ENCODE data around the gene ASL. TPM values are rescaled to one million over a fixed set of nuclear protein-coding genes. Genes with fewer than 3 reads are reported as not detected.
"Not testable (repeated sequence)": the region's sequence is repeated elsewhere in the genome, so short reads cannot be mapped to it uniquely, and the experiment has no call there.

ASL gene
- 37.4 and 57.3 TPM in 2 replicates for total RNA-seq (2014; rRNA removed; shearing (Covaris generic))

DNA sequence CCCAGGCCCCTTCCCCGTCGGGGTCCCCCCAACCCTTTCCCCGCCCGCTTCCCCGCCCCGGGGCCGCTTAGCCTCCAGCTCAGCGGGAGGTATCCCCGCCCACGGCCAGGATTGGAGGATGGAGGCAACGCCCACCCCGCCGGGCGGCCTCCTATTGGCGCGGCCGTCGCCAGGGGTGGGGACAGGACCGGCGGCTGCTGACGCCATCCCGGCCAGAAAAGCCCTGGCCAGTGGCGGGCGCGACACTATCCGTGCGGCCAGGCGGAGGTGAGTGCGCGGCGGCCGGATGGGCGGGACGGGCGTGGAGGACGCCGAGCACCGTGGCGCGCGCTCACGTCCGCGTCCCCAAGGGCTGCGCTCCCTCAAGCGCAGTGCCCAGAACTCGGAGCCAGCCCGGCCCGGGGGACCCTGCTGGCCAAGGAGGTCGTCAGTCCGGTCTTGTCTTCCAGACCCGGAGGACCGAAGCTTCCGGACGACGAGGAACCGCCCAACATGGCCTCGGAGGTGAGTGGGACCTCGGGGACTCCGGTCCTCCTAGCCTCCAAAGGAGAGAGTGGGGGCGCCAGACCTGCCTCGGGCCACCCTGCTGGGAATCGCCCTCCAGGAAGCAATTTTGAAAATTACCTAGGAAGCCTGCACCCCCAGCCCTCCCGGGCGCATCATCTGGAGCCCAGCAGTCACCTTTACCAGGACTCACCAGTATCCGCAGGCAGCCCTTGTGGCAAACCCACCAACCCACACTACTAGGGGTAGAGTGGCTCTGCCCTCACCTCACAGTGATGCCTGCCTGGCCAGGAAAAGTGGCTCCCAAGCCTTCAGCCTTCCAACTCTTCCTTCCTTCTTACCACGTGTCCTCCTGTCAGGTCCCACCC, at the start of gene ASL:
Gene ASL (plus strand): TSS at position 230 of the 872 bp plus-strand sequence. CDS start 263 bp downstream, at position 493.
- H3K27ac ChIP-seq, result peak within 1 kb of the TSS; percentile 61
- peak; percentile 89 to 92 for DNase-seq (ENCODE audit: low read depth in 1 of 2, low spot score in 2 of 2)
- no peaks in the 10 kb centered on the region for H3K27me3 ChIP-seq (replicated peaks)
- peaks cover 21% of the 10 kb centered on the region for H3K36me3 ChIP-seq
- peak within 1 kb of the TSS; percentile 94 for H3K4me3 ChIP-seq
- no peaks in the 10 kb centered on the region for H3K9me3 ChIP-seq (replicated peaks)
- peaks cover 29% of the 10 kb centered on the region for H3K4me1 ChIP-seq (replicated peaks)

DNA sequence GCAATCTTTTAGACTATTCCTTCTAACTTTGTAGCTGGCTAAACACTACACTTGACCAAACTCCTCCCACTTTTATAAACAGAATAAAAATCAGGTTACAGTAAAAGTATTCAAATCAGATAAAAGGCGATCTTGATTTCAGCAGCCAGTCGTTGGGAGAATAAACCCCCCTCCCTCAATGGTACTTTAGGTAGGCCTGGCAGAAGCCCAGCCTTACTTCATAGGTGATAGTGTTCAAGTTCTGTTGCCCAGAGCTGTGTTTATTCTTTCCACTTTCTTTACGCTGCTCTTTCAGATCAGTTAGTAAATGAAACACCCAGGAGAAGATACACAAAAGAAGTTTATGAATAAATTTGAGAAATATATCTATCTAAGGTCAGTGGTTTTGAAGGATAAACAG, 47.3 kb upstream of the ASL start:
- H3K4me1 ChIP-seq (replicated peaks); H3K9me3 ChIP-seq (replicated peaks); H3K4me3 ChIP-seq; H3K36me3 ChIP-seq; H3K27ac ChIP-seq; H3K27me3 ChIP-seq (replicated peaks); DNase-seq (ENCODE audit: low read depth in 1 of 2, low spot score in 2 of 2): not testable (repeated sequence)

DNA sequence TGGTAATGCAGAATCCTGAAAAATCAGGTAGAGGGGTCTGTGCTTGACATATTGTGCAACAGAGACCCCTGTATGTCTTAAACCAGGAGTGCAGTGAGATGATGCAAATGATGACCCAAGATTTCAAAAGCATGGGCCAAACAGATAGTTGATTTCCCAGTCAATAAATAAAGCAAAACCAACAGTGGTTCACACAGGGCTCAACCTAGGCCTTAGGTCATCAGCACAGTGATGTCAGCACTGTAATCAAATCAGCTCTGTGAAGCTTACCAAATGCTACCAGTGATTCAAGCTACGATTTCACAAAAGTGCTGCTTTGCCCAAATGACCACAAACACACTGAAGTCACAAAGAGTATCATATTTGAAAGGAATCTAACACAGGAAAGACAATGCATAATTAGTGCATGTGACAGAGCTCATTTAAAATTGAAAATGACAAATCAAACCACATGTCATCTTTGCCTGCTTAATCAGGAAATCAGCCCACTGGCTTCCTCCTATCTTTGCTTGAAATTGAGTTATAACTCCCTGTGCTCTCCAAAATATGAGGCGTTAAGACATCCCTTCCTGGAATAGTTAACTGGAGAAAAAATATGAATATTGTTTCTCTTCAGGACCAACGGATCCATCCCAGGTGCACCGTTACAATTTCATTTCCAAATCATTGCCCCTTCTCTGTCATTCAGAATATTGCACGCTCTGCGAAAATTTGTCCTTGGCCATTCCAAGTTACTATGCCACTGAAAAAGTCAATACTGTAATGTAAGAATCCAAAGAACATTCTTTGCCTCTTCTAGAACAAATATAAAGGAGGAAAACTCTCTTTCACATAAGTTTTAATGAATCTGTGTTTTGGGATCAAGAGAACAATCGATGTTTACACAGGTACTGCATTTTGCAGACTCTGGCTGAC, 41.9 kb upstream of the ASL start:
- no peak overlapping the region for H3K27ac ChIP-seq
- no peaks in the 10 kb centered on the region; the same call in 1 of the 2 replicates for H3K9me3 ChIP-seq (replicated peaks)
- DNase-seq (ENCODE audit: low read depth in 1 of 2, low spot score in 2 of 2), result no peak
- H3K27me3 ChIP-seq (replicated peaks), result no peaks in the 10 kb centered on the region
- 0 out of 2 replicates have a peak, but pooled peaks cover under 1% of the 10 kb centered on the region for H3K4me1 ChIP-seq (replicated peaks)
- H3K4me3 ChIP-seq, result no peak overlapping the region
- H3K36me3 ChIP-seq, result no peaks in the 10 kb centered on the region

DNA sequence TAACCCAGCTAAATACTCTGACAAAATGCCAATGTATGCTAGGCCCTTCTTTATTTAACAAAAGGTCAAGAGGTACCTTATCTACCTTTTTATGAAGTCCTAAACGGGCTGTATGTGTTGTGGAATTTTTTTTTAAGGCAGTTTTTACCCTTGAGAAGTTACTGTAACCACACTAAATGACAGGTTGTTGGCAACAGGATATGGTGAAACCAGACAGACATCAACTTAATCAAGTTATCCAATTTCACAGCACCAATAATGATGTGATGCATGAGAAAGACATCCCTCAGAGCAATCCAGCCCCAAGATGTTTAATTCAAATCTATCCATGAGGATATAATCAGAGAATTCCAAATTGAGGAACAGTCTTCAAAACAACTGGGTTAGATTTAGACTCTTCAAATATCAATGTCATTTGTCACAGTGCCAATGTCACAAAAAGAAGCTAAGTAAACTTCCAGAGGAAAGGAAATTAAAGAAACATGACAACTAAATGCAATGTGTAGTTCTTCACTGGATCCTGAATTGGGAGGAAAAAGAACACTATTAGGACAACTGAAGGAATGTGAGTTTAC, 41.1 kb upstream of the ASL start:
- H3K27me3 ChIP-seq (replicated peaks); H3K36me3 ChIP-seq; DNase-seq (ENCODE audit: low read depth in 1 of 2, low spot score in 2 of 2); H3K27ac ChIP-seq; H3K4me1 ChIP-seq (replicated peaks); H3K9me3 ChIP-seq (replicated peaks); H3K4me3 ChIP-seq: not testable (repeated sequence)

DNA sequence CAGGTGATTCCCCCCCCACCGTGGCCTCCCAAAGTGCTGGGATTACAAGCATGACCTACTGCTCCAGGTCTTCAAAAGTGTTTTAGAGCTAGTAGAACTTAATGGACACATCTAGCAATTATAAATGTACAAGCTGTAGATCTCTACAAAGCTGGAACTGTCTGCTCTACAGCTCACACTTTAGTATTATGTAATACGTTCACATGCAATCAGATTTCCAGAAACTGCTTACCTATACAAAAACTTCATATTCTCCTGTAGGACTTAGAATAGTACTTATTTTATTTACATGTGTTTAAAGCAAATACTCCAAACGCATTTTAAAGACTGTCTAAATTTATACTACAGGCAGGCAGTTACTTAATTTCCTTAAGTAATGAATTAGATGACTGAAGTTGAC, 39.2 kb upstream of the ASL start:
- H3K4me1 ChIP-seq (replicated peaks), result no peaks in the 10 kb centered on the region
- H3K9me3 ChIP-seq (replicated peaks), result no peaks in the 10 kb centered on the region; the same call in 1 of the 2 replicates
- H3K27me3 ChIP-seq (replicated peaks), result no peaks in the 10 kb centered on the region
- no peak for DNase-seq (ENCODE audit: low read depth in 1 of 2, low spot score in 2 of 2)
- H3K36me3 ChIP-seq, result no peaks in the 10 kb centered on the region
- H3K27ac ChIP-seq, result no peak overlapping the region
- no peak overlapping the region for H3K4me3 ChIP-seq

DNA sequence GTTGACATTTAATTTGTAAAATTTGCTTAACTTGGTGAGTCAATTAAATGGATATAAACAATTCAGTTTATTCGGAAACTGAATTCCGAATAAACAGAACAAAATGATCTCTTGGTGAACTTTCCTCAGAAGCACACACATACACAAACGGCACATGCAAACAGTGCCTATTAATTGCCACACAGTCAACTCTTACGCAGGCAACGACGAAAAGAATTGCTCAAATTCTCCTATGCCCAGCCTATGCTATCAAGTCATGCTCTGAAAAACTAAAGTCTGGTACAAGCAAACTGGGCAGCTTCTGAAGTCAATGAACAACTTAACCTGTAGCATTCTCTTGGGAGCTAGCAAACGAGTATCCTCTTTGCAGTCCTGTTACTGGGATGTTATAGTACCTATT, 38.8 kb upstream of the ASL start:
- no peak overlapping the region for H3K4me3 ChIP-seq
- H3K27ac ChIP-seq, result no peak overlapping the region
- no peaks in the 10 kb centered on the region for H3K4me1 ChIP-seq (replicated peaks)
- H3K36me3 ChIP-seq, result no peaks in the 10 kb centered on the region
- H3K9me3 ChIP-seq (replicated peaks), result no peaks in the 10 kb centered on the region; the same call in 1 of the 2 replicates
- no peak for DNase-seq (ENCODE audit: low read depth in 1 of 2, low spot score in 2 of 2)
- H3K27me3 ChIP-seq (replicated peaks), result no peaks in the 10 kb centered on the region

DNA sequence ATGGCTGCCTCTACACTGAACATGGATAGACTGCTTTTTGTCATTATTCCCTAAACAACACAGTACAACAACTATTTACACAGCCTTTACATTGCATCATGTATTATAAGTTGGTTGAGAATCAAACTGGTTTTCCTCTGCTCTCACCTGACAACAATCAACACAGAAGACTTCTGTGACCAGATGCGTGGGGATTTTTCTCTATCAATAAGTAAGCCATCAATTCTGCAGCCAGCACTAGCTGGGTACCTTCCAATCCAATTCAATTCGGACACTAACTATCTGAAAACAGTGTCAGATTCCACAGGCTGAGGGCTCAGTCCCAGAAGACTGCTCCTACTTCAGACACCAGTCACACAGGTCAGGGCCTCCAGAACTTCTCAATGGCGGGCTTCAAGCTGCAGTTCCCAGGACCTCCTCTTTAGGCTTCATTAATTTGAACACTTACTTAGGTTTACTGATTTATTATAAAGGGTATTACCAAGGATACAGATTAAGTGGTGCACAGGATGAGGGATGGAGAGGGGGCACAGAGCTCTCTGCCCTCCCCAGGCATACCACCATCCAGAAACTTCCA, 36.4 kb upstream of the ASL start:
- H3K4me1 ChIP-seq (replicated peaks), result no peaks in the 10 kb centered on the region
- no peak overlapping the region for H3K27ac ChIP-seq
- H3K9me3 ChIP-seq (replicated peaks), result no peaks in the 10 kb centered on the region
- no peak overlapping the region for H3K4me3 ChIP-seq
- no peak for DNase-seq (ENCODE audit: low read depth in 1 of 2, low spot score in 2 of 2)
- H3K27me3 ChIP-seq (replicated peaks), result no peaks in the 10 kb centered on the region
- no peaks in the 10 kb centered on the region for H3K36me3 ChIP-seq

DNA sequence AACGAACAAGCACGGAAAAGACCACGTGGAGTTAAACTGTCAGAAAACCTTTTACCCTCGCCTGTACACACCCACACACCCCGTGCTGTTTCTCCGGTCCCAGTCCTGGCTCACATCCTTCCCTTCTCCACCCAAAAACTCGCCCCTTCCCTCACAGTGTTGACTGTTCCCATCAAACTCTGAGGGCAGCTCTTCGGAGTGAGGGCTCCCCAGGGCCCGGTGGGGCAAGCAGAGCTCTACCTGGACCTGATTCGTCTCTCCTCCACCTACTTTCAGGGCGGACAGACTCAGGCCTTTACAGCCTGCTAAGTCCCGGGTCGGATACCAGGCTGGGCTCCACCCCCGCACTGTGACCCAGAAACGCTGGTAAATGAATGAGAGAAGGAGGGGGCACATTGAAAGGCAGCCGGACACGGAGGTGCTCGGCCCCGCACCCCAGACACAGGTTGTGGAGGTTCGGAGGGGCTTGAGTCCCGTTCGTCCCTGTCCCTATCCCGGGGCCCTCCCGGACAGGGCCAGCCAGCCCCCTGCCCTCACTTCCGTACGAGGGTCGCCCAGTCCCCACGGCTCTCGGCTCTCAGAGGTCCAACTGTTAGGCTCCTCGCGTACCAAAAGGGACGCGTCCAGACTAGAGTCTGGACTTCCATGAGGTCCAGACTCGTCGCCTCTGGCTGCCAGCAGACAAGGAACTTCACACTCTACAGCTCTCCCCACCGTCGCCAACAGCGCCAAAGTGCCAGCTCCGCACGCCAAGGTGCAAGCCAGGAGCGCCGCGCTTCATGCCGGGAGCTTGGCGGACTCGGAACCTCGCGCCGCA, 31.7 kb upstream of the ASL start:
- H3K27ac ChIP-seq, result no peak overlapping the region
- no peaks in the 10 kb centered on the region for H3K9me3 ChIP-seq (replicated peaks)
- H3K27me3 ChIP-seq (replicated peaks), result no peaks in the 10 kb centered on the region
- peaks cover 16% of the 10 kb centered on the region for H3K4me1 ChIP-seq (replicated peaks)
- no peaks in the 10 kb centered on the region for H3K36me3 ChIP-seq
- DNase-seq (ENCODE audit: low read depth in 1 of 2, low spot score in 2 of 2), result no peak
- no peak overlapping the region for H3K4me3 ChIP-seq

DNA sequence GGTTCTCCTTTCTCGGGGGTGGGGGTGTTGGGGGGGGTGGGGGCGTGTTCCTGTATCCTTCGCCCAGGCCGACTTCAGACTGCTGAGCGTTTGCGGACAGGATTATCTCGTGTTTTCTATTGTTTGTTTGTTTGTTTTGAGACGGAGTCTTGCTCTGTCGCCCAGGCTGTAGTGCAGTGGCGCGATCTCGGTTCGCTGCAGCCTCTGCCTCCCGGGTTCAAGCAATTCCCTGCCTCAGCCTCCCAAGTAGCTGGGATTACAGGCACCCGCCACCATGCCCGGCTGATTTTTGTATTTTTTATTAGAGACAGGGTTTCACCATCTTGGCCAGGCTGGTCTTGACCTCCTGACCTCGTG, 31.1 kb upstream of the ASL start:
- not testable (repeated sequence) for H3K36me3 ChIP-seq; H3K4me3 ChIP-seq; DNase-seq (ENCODE audit: low read depth in 1 of 2, low spot score in 2 of 2)

DNA sequence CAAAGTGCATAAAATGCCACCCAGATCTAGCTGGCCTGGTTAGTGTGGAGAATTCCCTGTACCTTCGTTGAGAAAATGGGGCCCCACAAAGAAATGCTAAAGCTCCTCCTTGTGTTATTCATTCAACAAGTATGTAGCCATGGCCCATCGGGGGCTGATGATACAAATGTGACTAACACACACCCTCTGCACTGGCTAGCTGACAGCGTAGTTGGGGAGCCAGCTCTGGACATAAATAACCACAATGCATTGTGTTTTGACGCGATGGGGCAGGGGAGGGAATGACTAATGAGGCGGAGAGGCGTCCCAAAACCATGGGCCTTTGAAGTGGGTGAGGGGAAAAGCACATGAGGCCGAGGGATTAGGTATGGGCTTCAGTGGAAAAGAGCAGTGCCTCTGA, 28.2 kb upstream of the ASL start:
- Histone ChIP-seq H3K4me1 (replicated peaks) (peaks cover 46% of the 10 kb centered on the region), H3K27me3 (replicated peaks) (no peaks in the 10 kb centered on the region), H3K36me3 (no peaks in the 10 kb centered on the region), H3K27ac (peak overlapping the region; percentile 50), H3K4me3 (no peak overlapping the region), H3K9me3 (replicated peaks) (no peaks in the 10 kb centered on the region)
- peak; percentile 92 to 95 for DNase-seq (ENCODE audit: low read depth in 1 of 2, low spot score in 2 of 2)

More for the DNA sequence above, 31.1 kb upstream of the ASL start:
- not testable (repeated sequence) for H3K27me3 ChIP-seq (replicated peaks); H3K9me3 ChIP-seq (replicated peaks); H3K27ac ChIP-seq
- H3K4me1 ChIP-seq (replicated peaks), result peaks cover 16% of the 10 kb centered on the region

DNA sequence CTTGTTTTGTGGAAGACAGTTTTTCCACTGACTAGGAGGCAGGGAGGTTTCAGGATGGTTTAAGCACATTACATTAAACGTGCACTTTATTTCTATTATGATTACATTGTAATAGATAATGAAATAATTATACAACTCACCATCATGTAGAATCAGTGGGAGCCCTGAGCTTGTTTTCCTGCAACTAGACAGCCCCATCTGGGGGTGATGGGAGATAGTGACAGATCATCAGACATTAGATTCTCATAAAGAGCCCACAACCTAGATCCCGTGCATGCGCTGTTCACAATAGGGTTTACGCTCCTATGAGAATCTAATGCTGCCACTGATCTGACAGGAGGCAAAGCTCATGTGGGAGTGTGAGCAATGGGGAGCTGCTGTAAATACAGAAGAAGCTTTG, 25.7 kb upstream of the ASL start:
- H3K4me3 ChIP-seq; H3K36me3 ChIP-seq; DNase-seq (ENCODE audit: low read depth in 1 of 2, low spot score in 2 of 2); H3K27ac ChIP-seq; H3K9me3 ChIP-seq (replicated peaks); H3K27me3 ChIP-seq (replicated peaks): not testable (repeated sequence)
- peaks cover 57% of the 10 kb centered on the region for H3K4me1 ChIP-seq (replicated peaks)

DNA sequence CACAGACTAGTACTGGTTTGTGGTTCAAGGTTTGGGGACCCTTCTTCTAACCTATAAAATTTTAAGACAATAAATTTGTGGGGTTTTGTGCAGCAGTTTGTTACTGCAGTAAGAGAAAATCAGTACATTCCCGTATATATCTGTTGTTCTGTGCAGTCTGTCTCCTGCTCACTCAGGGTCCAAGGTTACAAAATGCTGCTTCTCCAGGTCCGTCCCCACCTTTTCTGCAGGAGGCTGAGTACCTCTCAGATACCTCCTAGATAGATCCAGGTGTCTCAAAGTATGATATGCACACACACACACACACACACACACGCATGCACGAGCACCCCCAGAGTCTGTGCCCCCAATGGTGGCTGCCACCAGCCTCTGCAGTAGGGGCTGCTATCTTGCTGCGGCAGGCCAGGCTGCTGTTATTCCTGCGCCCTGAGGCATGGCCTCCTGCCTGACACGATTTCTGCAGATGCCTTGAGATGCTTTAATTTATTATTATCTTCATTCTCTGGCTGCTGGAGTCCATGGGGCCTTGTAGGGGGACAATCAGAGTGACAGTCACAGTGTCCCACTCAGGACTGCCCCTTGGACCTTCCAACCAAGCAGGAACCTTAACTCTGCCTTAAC, 25.2 kb upstream of the ASL start:
- DNase-seq (ENCODE audit: low read depth in 1 of 2, low spot score in 2 of 2), result no peak
- no peaks in the 10 kb centered on the region for H3K36me3 ChIP-seq
- H3K4me3 ChIP-seq, result no peak overlapping the region
- no peaks in the 10 kb centered on the region for H3K9me3 ChIP-seq (replicated peaks)
- H3K4me1 ChIP-seq (replicated peaks), result peaks cover 57% of the 10 kb centered on the region
- H3K27me3 ChIP-seq (replicated peaks), result no peaks in the 10 kb centered on the region
- no peak overlapping the region for H3K27ac ChIP-seq
